AG04450 (cell line): ENCODE measurements around the gene NOX4. TPM values are rescaled to one million over a fixed set of nuclear protein-coding genes. Genes with fewer than 3 reads are reported as not detected.

ENCODE experiments used
- CTCF ChIA-PET: fragments of 300-600, 350-600 bp; formaldehyde crosslinking; extraction: SDS; loops from one replicate; lab custom pipeline; 2022; ENCODE audit warnings: antibody characterized with exemption, inconsistent platforms; lab: Charles Lee
- POLR2A ChIA-PET: fragments of 350-600 bp; formaldehyde crosslinking; extraction: SDS; loops from one replicate; lab custom pipeline; 2021; ENCODE audit warnings: antibody characterized with exemption, inconsistent platforms; lab: Yijun Ruan, JAX
- DNase-seq: peaks from one replicate; pipeline ENCODE4 v3.0.0-alpha.2; 2011; ENCODE audit warnings: low read depth, low spot score
- H3K27ac ChIP-seq: one replicate; pipeline ENCODE4 v1.5.1; 2012; ENCODE audit warnings: low read depth, low read length, control low read depth
- H3K27me3 ChIP-seq: one replicate; pipeline ENCODE4 v1.6.0; 2012; ENCODE audit warnings: low read length; ENCODE audit not compliant: control insufficient read depth, insufficient read depth
- H3K4me3 ChIP-seq: 2 replicates; pipeline ENCODE4 v1.5.1; 2011; ENCODE audit warnings: mild to moderate bottlenecking, low read depth, low read length, control low read depth
- H3K9me3 ChIP-seq: 2 replicates; pipeline ENCODE4 v1.5.1; 2012; ENCODE audit warnings: low read length; ENCODE audit not compliant: control insufficient read depth, insufficient read depth
- polyA plus RNA-seq: library from polyadenylated mRNA; depleted of rRNA; stranded (reverse); fragments of >200 nt; gene quantifications from 2 replicates; pipeline ENCODE4 v1.2.3, GENCODE V29; 2011
- TF ChIP-seq, protein P1 (sequence below): IDR thresholded peaks from 2 replicates; pipeline ENCODE4 v1.5.1; 2011; ENCODE audit warnings: low read depth, low read length, control low read depth, inconsistent platforms

Gene NOX4
- polyA plus RNA-seq, 1 experiment = 5.1 TPM

- Histone ChIP-seq H3K4me3 (no peak overlapping the region), H3K9me3 (no peaks in the 10 kb centered on the region), H3K27ac (no peak overlapping the region), H3K27me3 (no peaks in the 10 kb centered on the region)
- no peak for DNase-seq
- TF ChIP-seq, protein P1, sequence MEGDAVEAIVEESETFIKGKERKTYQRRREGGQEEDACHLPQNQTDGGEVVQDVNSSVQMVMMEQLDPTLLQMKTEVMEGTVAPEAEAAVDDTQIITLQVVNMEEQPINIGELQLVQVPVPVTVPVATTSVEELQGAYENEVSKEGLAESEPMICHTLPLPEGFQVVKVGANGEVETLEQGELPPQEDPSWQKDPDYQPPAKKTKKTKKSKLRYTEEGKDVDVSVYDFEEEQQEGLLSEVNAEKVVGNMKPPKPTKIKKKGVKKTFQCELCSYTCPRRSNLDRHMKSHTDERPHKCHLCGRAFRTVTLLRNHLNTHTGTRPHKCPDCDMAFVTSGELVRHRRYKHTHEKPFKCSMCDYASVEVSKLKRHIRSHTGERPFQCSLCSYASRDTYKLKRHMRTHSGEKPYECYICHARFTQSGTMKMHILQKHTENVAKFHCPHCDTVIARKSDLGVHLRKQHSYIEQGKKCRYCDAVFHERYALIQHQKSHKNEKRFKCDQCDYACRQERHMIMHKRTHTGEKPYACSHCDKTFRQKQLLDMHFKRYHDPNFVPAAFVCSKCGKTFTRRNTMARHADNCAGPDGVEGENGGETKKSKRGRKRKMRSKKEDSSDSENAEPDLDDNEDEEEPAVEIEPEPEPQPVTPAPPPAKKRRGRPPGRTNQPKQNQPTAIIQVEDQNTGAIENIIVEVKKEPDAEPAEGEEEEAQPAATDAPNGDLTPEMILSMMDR = no peak
- POLR2A ChIA-PET = no interaction called here
- CTCF ChIA-PET = no interaction called here
Observed at GRCh38 chr11:89487016-89487415, 4.2 kb downstream of the NOX4 start.

GRCh38 chr11:89484896-89485295, 6.3 kb downstream of the NOX4 start:
- H3K4me3 ChIP-seq = no peak overlapping the region
- no peaks in the 10 kb centered on the region for H3K9me3 ChIP-seq
- TF ChIP-seq, protein P1 = no peak
- H3K27ac ChIP-seq = no peak overlapping the region
- ChIA-PET CTCF (no interaction called here), POLR2A (no interaction called here)
- no peaks in the 10 kb centered on the region for H3K27me3 ChIP-seq
- no peak for DNase-seq

- CTCF ChIA-PET = no interaction called here
Observed at GRCh38 chr11:89477175-89477574, 14.0 kb downstream of the NOX4 start.

DNA sequence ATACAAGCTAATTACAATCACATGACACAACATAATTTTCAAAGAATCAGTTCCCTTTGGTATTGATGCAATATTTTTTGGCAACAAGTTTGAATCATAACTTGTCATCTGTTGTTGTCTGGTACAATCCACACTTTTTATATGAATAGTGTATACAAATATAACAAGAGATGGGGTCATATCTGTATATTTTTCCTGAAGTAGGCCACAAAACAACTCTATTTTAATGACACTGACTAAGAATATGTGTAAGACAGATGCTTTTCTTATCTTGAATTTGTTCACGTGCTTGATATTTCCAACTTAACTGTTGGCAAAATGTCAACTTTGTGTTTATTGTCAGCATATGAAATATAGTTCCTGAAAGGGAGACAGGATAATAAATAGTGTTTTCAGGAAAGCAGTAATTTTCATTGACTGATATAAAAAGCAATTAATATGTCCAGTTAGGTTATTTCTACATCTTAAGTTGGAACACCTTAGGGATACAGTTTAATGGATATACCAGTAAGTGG, 27.9 kb downstream of the NOX4 start:
- ChIA-PET CTCF (no interaction called here), POLR2A (no interaction called here)
- no peak overlapping the region for H3K4me3 ChIP-seq
- no peak for DNase-seq
- TF ChIP-seq, protein P1 = no peak
- H3K9me3 ChIP-seq = no peaks in the 10 kb centered on the region
- no peaks in the 10 kb centered on the region for H3K27me3 ChIP-seq
- no peak overlapping the region for H3K27ac ChIP-seq

More at GRCh38 chr11:89477175-89477574, 14.0 kb downstream of the NOX4 start:
- POLR2A ChIA-PET = no interaction called here
- H3K27me3 ChIP-seq = no peaks in the 10 kb centered on the region
- no peaks in the 10 kb centered on the region for H3K9me3 ChIP-seq
- DNase-seq = no peak
- TF ChIP-seq, protein P1 = no peak
- no peak overlapping the region for H3K27ac ChIP-seq
- H3K4me3 ChIP-seq = no peak overlapping the region

DNA sequence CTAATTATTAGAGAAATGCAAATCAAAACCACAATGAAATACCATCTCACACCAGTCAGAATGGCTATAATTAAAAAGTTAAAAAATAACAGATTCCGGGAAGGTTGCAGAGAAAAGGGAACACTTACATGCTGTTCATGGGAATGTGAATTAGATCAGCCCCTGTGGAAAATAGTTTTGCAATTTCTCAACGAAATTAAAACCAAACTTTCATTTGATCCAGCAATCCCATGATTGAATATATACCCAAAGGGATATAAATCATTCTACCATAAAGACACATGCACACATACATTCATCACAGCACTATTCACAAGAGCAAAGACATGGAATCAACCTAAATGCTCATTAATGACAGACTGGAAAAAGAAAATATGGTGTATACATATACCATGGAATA, 32.5 kb downstream of the NOX4 start:
- CTCF ChIA-PET = no interaction called here
- TF ChIP-seq, protein P1 = no peak
- no peaks in the 10 kb centered on the region for H3K27me3 ChIP-seq

More for the DNA sequence above, 32.5 kb downstream of the NOX4 start:
- POLR2A ChIA-PET = no interaction called here
- H3K9me3 ChIP-seq = no peaks in the 10 kb centered on the region
- H3K4me3 ChIP-seq = no peak overlapping the region
- DNase-seq = no peak
- no peak overlapping the region for H3K27ac ChIP-seq
